B cell (primary cell): ENCODE data around the gene NRN1. TPM values are rescaled to one million over a fixed set of nuclear protein-coding genes. Genes with fewer than 3 reads are reported as not detected.

Experiments
- ATAC-seq: fragments of 200-7000 bp; cut with Tn5 transposase; one replicate; pipeline ENCODE4 v1.10.0; 2021; ENCODE audit warnings: low read depth, mild to moderate bottlenecking, moderate number of reproducible peaks, moderate library complexity
- CTCF ChIA-PET: fragments of 350-600 bp; sonication (Branson Sonifier 250); formaldehyde crosslinking; loops from one replicate; lab custom pipeline; 2021; ENCODE audit warnings: antibody characterized with exemption, inconsistent platforms; lab: Charles Lee
- POLR2A ChIA-PET: fragments of 350-600 bp; sonication (Branson Sonifier 250); formaldehyde crosslinking; loops from one replicate; lab custom pipeline; 2021; ENCODE audit warnings: antibody characterized with exemption; lab: Charles Lee
- DNase-seq: peaks from one replicate; pipeline ENCODE4 v3.0.0; 2013
- H2AFZ ChIP-seq: 2 replicates; pipeline ENCODE4 v1.6.1; 2012; ENCODE audit warnings: mild to moderate bottlenecking, low read depth, low read length; ENCODE audit not compliant: insufficient read depth, poor library complexity, severe bottlenecking
- H3K27ac ChIP-seq, 2 donors: 1 replicate in 1 of 2; 2 replicates in 1 of 2; pipeline ENCODE4 v1.5.1; 2012 to 2013; ENCODE audit warnings: low read length in 2 of 2, mild to moderate bottlenecking in 2 of 2, moderate library complexity in 1 of 2
- H3K27me3 ChIP-seq, 4 experiments: fragments of 200-600 bp in 1 of 4; sonication (generic) in 1 of 4; replicated peaks in 1 of 4; 1 replicate in 2 of 4; 2 replicates in 2 of 4; pipeline versions ENCODE4 v1.6.1 to v1.7.0; 2013 to 2016; ENCODE audit warnings: low read length in 3 of 4, mild to moderate bottlenecking in 2 of 4, mixed read lengths in 1 of 4, moderate library complexity in 1 of 4; ENCODE audit not compliant: insufficient read depth in 4 of 4, control insufficient read depth in 3 of 4; ENCODE audit errors: control extremely low read depth in 1 of 4
- H3K36me3 ChIP-seq, 2 experiments: replicated peaks in 1 of 2; 1 replicate in 1 of 2; 2 replicates in 1 of 2; pipeline versions ENCODE4 v1.6.1 to v1.7.1; 2013; ENCODE audit warnings: low read length in 1 of 2; ENCODE audit not compliant: insufficient read depth in 2 of 2, control insufficient read depth in 1 of 2; ENCODE audit errors: control extremely low read depth in 1 of 2, extremely low read depth in 1 of 2
- H3K4me1 ChIP-seq, 2 donors: fragments of 200-600 bp in 1 of 2; sonication (generic) in 1 of 2; 1 replicate in 1 of 2; 2 replicates in 1 of 2; pipeline versions ENCODE4 v1.5.1 to v1.6.1; 2013 to 2017; ENCODE audit warnings: low read length in 2 of 2; ENCODE audit not compliant: control insufficient read depth in 2 of 2, insufficient read depth in 2 of 2
- H3K4me2 ChIP-seq: replicated peaks from 2 replicates; pipeline ENCODE3; 2012; ENCODE audit warnings: mild to moderate bottlenecking, low read depth, low read length; ENCODE audit not compliant: poor library complexity, severe bottlenecking
- H3K4me3 ChIP-seq, 5 experiments: fragments of 200-600 bp in 1 of 5; sonication (generic) in 1 of 5; 1 replicate in 3 of 5; 2 replicates in 2 of 5; pipeline versions ENCODE4 v1.5.1 to v1.7.0; 2011 to 2016; ENCODE audit warnings: low read length in 4 of 5, mild to moderate bottlenecking in 4 of 5, low read depth in 2 of 5, control low read depth in 1 of 5, moderate library complexity in 1 of 5; ENCODE audit not compliant: insufficient read depth in 1 of 5; ENCODE audit errors: control extremely low read depth in 1 of 5, extremely low read depth in 1 of 5
- H3K79me2 ChIP-seq: fragments of 200-600 bp; sonication (generic); one replicate; pipeline ENCODE4 v1.6.0; 2016; ENCODE audit warnings: low read length; ENCODE audit not compliant: control insufficient read depth, insufficient read depth
- H3K9ac ChIP-seq: fragments of 200-600 bp; sonication (generic); 2 replicates; pipeline ENCODE4 v1.6.1; 2017; ENCODE audit warnings: mild to moderate bottlenecking, low read length, moderate library complexity
- H3K9me3 ChIP-seq, 3 donors: one replicate each; pipeline versions ENCODE4 v1.6.1 to v1.7.1; 2013; ENCODE audit warnings: low read length in 2 of 3; ENCODE audit not compliant: control insufficient read depth in 2 of 3, insufficient read depth in 1 of 3; ENCODE audit errors: control extremely low read depth in 1 of 3
- H4K20me1 ChIP-seq: 2 replicates; pipeline ENCODE4 v1.6.0; 2012; ENCODE audit warnings: mild to moderate bottlenecking, low read length; ENCODE audit not compliant: insufficient read depth, control insufficient read depth, poor library complexity, severe bottlenecking
- H3K27ac Mint-ChIP-seq: one replicate; pipeline ENCODE4 v1.8.0; 2021; ENCODE audit warnings: mixed read lengths
- H3K27me3 Mint-ChIP-seq: one replicate; pipeline ENCODE4 v1.8.0; 2021; ENCODE audit warnings: mixed read lengths
- H3K4me1 Mint-ChIP-seq: one replicate; pipeline ENCODE4 v1.8.0; 2021; ENCODE audit warnings: mixed read lengths
- H3K4me3 Mint-ChIP-seq: one replicate; pipeline ENCODE4 v1.8.0; 2021; ENCODE audit warnings: mixed read lengths
- H3K9me3 Mint-ChIP-seq: one replicate; pipeline ENCODE4 v1.8.0; 2022; ENCODE audit warnings: mixed read lengths; ENCODE audit not compliant: insufficient read depth
- EZH2 ChIP-seq: IDR thresholded peaks from 2 replicates; pipeline ENCODE4 v1.6.1; 2012; ENCODE audit warnings: borderline replicate concordance, low read depth, mild to moderate bottlenecking, moderate library complexity, low read length; ENCODE audit not compliant: insufficient read depth, poor library complexity, severe bottlenecking
- WGBS: methylation state at CpG from one replicate; pipeline ENCODE4 v1.1.5; 2013; ENCODE audit warnings: missing lambda C conversion rate; ENCODE audit not compliant: insufficient coverage; 5-methylcytosine and 5-hydroxymethylcytosine counted together
- intact Hi-C: fragments of 100-400 bp; cut with micrococcal nuclease; formaldehyde crosslinking; loops from one replicate; pipeline ENCODE4 v1.10.0; 2022
- polyA plus RNA-seq: library from polyadenylated mRNA; depleted of rRNA; stranded (reverse); fragments of >200 nt; gene quantifications from 2 replicates; pipeline ENCODE4 v1.2.3, GENCODE V29; 2012
- total RNA-seq, 2 donors: library from RNA; stranded (reverse); fragments of 120-200 nt in 1 of 2; gene quantifications; 1 replicate in 1 of 2; 2 replicates in 1 of 2; pipeline versions ENCODE4 v1.2.3 to v1.2.4, GENCODE V29; 2013 to 2022
- TF ChIP-seq, protein P1 (sequence below): fragments of 200-600 bp; IDR thresholded peaks from one replicate; pipeline ENCODE4 v1.8.0; 2022; ENCODE audit warnings: antibody characterized with exemption, mild to moderate bottlenecking

NRN1 gene
- total and polyA plus RNA-seq, 2 donors (not counting 1 experiment from before 2014, with no cell fraction given): 0.51 TPM; not detected in 1

DNA sequence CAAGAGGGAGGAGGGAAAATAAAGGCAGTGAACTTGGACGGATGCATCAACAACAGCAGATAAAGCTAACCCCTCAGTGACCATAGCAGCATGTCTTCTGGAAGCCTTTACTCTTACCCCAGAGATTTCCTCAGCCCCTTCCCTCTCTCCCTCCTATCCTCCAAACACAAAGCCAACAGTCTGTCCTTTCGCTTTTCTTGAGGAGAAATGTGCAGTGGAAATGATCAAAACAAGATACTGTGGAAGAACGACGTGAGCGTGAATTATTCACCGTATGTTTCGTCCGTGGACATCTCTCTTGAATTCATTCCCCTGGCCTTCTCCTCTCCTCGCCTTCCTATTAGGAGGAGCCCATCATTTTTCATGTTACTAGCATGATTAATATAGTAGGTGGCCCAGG lies 8.5 kb downstream of the NRN1 start:
- peaks cover 71 to 86% of the 10 kb centered on the region in 2 donors for H3K4me1 ChIP-seq
- H3K4me3 ChIP-seq: no peak overlapping the region
- peaks cover 2 to 99% (median 93%) of the 10 kb centered on the region in 4 experiments for H3K27me3 ChIP-seq
- no peaks in the 10 kb centered on the region for H3K36me3 ChIP-seq
- TF ChIP-seq, protein P1, sequence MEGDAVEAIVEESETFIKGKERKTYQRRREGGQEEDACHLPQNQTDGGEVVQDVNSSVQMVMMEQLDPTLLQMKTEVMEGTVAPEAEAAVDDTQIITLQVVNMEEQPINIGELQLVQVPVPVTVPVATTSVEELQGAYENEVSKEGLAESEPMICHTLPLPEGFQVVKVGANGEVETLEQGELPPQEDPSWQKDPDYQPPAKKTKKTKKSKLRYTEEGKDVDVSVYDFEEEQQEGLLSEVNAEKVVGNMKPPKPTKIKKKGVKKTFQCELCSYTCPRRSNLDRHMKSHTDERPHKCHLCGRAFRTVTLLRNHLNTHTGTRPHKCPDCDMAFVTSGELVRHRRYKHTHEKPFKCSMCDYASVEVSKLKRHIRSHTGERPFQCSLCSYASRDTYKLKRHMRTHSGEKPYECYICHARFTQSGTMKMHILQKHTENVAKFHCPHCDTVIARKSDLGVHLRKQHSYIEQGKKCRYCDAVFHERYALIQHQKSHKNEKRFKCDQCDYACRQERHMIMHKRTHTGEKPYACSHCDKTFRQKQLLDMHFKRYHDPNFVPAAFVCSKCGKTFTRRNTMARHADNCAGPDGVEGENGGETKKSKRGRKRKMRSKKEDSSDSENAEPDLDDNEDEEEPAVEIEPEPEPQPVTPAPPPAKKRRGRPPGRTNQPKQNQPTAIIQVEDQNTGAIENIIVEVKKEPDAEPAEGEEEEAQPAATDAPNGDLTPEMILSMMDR: no peak
- no peak for TF ChIP-seq EZH2
- POLR2A ChIA-PET: interaction anchor here (1.2 kb wide), 1 partner anchor 10 kb away, joined by 4 read pairs; no protein-coding TSS in a partner anchor
- H3K27me3 Mint-ChIP-seq: peaks cover 79% of the 10 kb centered on the region
- ATAC-seq (no peak), DNase-seq (peak; percentile 33)
- no peak overlapping the region for H3K4me2 ChIP-seq
- H3K9ac ChIP-seq: no peak overlapping the region
- peak overlapping the region; percentile 35 for H3K27ac Mint-ChIP-seq
- H3K9me3 ChIP-seq: peaks cover 2 to 80% (median 40%) of the 10 kb centered on the region in 3 donors
- H2AFZ ChIP-seq: no peak overlapping the region
- intact Hi-C loops: loop anchor here (5.0 kb wide), 1 partner anchor 1221 kb away; the partner anchor contains the start of gene CDYL
- peak overlapping the region; percentile 46 for H3K4me3 Mint-ChIP-seq
- no CpG with 5 or more reads among the region's 9 CpGs for whole genome bisulfite sequencing
- no peak overlapping the region for H3K27ac ChIP-seq
- H3K9me3 Mint-ChIP-seq: peaks cover 12% of the 10 kb centered on the region
- H4K20me1 ChIP-seq: peaks cover 13% of the 10 kb centered on the region
- H3K4me1 Mint-ChIP-seq: peaks cover 58% of the 10 kb centered on the region
- CTCF ChIA-PET: interaction anchor here (0.6 to 1.9 kb wide), 3 partner anchors 527 to 1701 kb away, joined by 3 to 8 read pairs (median 3); no protein-coding TSS in a partner anchor
- no peaks in the 10 kb centered on the region for H3K79me2 ChIP-seq

DNA sequence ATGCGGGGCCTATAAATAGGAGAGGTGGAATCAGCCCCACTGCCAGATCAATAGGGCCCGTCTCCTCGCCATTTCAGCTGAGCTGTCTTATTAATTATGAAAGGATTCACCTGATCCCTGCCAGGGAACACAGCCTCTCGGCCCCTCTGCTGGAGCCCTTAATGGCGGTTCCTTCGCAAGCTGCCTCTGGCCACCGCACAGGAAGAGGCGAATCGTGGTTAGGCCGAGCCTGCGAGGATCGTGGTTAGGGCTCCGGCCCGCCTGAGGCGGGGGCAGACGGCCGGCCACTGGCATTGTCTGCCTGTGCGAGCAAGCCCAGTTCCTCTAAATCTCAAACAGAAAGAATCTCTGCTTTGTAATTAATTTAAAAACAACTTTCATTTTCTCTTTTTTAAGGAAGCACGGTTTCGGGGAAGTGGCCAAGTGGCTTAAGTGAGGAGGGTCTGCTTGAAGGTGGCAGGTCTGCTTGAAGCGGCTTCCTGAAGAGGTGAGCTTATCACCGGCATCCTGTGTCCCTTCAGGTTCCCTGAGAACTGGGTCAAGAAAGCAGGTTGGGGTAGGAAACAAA lies 9.2 kb downstream of the NRN1 start:
- H3K79me2 ChIP-seq: no peaks in the 10 kb centered on the region
- no peaks in the 10 kb centered on the region for H3K36me3 ChIP-seq
- H4K20me1 ChIP-seq: peaks cover 11% of the 10 kb centered on the region
- ATAC-seq (peak; percentile 28), DNase-seq (peak; percentile 69)
- peaks cover 53% of the 10 kb centered on the region for H3K4me1 Mint-ChIP-seq
- POLR2A ChIA-PET: interaction anchor here (1.2 kb wide), 1 partner anchor 11 kb away, joined by 4 read pairs; no protein-coding TSS in a partner anchor
- peak overlapping the region; percentile 89 for H3K4me2 ChIP-seq
- intact Hi-C loops: loop anchor here (1.0 to 5.0 kb wide), 2 partner anchors 8 to 1220 kb away; partner anchors contain the start of gene CDYL
- peaks cover 63 to 78% of the 10 kb centered on the region in 2 donors for H3K4me1 ChIP-seq
- H2AFZ ChIP-seq: peak overlapping the region; percentile 61
- H3K27ac Mint-ChIP-seq: peak overlapping the region; percentile 67
- under 1% methylated on average over 17 of the region's 22 CpGs for WGBS
- TF ChIP-seq EZH2: no peak
- TF ChIP-seq, protein P1: no peak
- H3K27me3 Mint-ChIP-seq: peaks cover 79% of the 10 kb centered on the region
- peak overlapping the region; percentile 90 for H3K4me3 Mint-ChIP-seq
- CTCF ChIA-PET: interaction anchor here (0.9 to 1.9 kb wide), 2 partner anchors 526 to 549 kb away, joined by 3 to 8 read pairs; no protein-coding TSS in a partner anchor
- H3K4me3 ChIP-seq: peak overlapping the region; percentile 45 to 68 (median 58)
- H3K27me3 ChIP-seq: peaks cover 2 to 98% (median 92%) of the 10 kb centered on the region in 4 experiments
- no peak overlapping the region for H3K27ac ChIP-seq
- H3K9ac ChIP-seq: peak overlapping the region; percentile 66
- H3K9me3 Mint-ChIP-seq: peaks cover 12% of the 10 kb centered on the region
- H3K9me3 ChIP-seq: peaks cover 2 to 77% (median 39%) of the 10 kb centered on the region in 3 donors
